Neural cell (in vitro differentiated cells): Measurements from ENCODE around the gene CYP19A1.

Source experiments
- EP300 ChIP-seq: fragments of 450-650 bp; conservative IDR thresholded peaks from 2 replicates; pipeline ENCODE4 v1.6.1; 2014; ENCODE audit warnings: antibody characterized with exemption, mild to moderate bottlenecking, moderate library complexity; ENCODE audit not compliant: poor library complexity, severe bottlenecking
- EZH2 ChIP-seq: fragments of 200-600, 300-800 bp; shearing (Covaris generic), sonication (generic); IDR thresholded peaks from 2 replicates; pipeline ENCODE4 v1.6.1; 2014; ENCODE audit warnings: antibody characterized with exemption, low read length, borderline replicate concordance, mild to moderate bottlenecking; ENCODE audit not compliant: insufficient read depth, poor library complexity, severe bottlenecking
- MXI1 ChIP-seq: fragments of 450-650 bp; conservative IDR thresholded peaks from 2 replicates; pipeline ENCODE4 v1.6.1; 2014; ENCODE audit warnings: antibody characterized with exemption, mild to moderate bottlenecking; ENCODE audit not compliant: poor library complexity, severe bottlenecking
- POLR2AphosphoS5 ChIP-seq: IDR thresholded peaks from 2 replicates; pipeline ENCODE4 v1.6.1; 2012
- RAD21 ChIP-seq: fragments of 450-650 bp; conservative IDR thresholded peaks from 2 replicates; pipeline ENCODE4 v1.6.1; 2014; ENCODE audit warnings: antibody characterized with exemption, mild to moderate bottlenecking, moderate library complexity
- TAF1 ChIP-seq: IDR thresholded peaks from 2 replicates; pipeline ENCODE4 v1.6.1; 2012; ENCODE audit warnings: low read depth
- TF ChIP-seq, protein P1 (sequence below): fragments of 450-650 bp; IDR thresholded peaks from 2 replicates; pipeline ENCODE4 v1.5.1; 2014; ENCODE audit warnings: antibody characterized with exemption, mild to moderate bottlenecking, moderate library complexity; ENCODE audit not compliant: poor library complexity, severe bottlenecking

DNA sequence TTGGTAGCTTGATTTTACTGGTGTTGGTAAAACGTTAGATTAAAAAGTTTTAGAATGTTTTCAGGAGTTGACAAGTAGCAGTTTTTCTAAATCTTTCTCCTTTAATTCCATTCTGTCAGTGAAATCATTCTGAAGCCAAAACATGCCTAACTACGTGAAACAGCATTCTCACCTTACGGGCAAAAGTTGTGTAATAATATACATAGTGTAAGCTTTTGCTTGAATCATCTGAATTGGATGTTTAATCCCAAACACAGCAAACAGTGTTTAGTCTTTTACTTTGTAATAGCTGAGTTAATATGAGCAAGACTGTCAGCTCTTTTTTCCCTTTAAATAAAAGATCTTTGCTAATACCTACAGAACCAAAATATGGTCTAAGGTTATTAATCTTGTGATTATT, 100.6 kb downstream of the CYP19A1 start:
- no peak for TF ChIP-seq TAF1
- TF ChIP-seq EZH2: no peak
- TF ChIP-seq, protein P1, sequence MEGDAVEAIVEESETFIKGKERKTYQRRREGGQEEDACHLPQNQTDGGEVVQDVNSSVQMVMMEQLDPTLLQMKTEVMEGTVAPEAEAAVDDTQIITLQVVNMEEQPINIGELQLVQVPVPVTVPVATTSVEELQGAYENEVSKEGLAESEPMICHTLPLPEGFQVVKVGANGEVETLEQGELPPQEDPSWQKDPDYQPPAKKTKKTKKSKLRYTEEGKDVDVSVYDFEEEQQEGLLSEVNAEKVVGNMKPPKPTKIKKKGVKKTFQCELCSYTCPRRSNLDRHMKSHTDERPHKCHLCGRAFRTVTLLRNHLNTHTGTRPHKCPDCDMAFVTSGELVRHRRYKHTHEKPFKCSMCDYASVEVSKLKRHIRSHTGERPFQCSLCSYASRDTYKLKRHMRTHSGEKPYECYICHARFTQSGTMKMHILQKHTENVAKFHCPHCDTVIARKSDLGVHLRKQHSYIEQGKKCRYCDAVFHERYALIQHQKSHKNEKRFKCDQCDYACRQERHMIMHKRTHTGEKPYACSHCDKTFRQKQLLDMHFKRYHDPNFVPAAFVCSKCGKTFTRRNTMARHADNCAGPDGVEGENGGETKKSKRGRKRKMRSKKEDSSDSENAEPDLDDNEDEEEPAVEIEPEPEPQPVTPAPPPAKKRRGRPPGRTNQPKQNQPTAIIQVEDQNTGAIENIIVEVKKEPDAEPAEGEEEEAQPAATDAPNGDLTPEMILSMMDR: no peak
- TF ChIP-seq RAD21: no peak
- no peak for TF ChIP-seq POLR2AphosphoS5
- no peak for TF ChIP-seq MXI1
- no peak for TF ChIP-seq EP300
